Lower leg skin (tissue), 4 donors: Measurements from ENCODE around the gene CXorf49. TPM values are rescaled to one million over a fixed set of nuclear protein-coding genes. Genes with fewer than 3 reads are reported as not detected.
A peak's percentile ranks its signal among the peaks of the same experiment; 100 is the strongest.
"Not testable (repeated sequence)": the region's sequence is repeated elsewhere in the genome, so short reads cannot be mapped to it uniquely, and the experiment has no call there.

Source experiments
- DNase-seq, 2 donors: peaks; one replicate each; pipeline ENCODE4 v3.0.0-alpha.2; 2019; ENCODE audit warnings: low spot score in 2 of 2
- H3K4me3 ChIP-seq: fragments of 200-600 bp; sonication (generic); 2 replicates; pipeline ENCODE4 v1.5.1; 2017; ENCODE audit warnings: mild to moderate bottlenecking, low read depth; ENCODE audit not compliant: poor library complexity, severe bottlenecking
- WGBS, 2 donors: methylation state at CpG; one replicate each; pipeline ENCODE4 v1.1.5; 2018; 5-methylcytosine and 5-hydroxymethylcytosine counted together
- intact Hi-C: fragments of 100-400 bp; cut with DNase I; formaldehyde crosslinking; loops from one replicate; pipeline ENCODE4 v1.15.0; 2023; ENCODE audit warnings: low total_unique reads
- total RNA-seq, 4 donors: library from RNA; depleted of rRNA; stranded (reverse); fragments of >200 nt; gene quantifications; one replicate each; pipeline ENCODE4 v1.1.0, GENCODE V29; 2016

Gene CXorf49
- total RNA-seq: not detected

DNA sequence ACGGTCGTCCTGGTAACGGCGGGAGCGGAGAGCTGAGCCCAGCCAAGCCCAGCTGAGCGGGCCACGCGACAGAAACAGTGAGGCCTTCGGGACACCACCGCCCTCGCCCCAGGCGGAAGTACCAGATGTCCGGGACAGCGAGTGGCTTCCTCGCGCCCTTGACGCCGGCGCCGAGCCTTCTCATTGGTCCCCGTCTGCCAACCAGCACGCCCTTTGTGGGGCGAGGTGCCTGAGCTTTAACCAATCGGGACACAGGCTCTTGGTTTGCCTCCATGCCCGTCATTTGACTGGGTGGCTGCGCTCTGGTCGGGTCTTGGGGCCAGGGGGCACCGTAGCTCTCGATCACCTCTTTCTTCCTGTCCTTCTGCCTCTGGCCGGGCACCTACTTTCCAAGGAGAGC is at the start of gene CXorf49:
Gene CXorf49, minus strand, starts transcription at position 101 of the 400 bp plus-strand sequence. CDS start 134 bp downstream, outside the sequence.
- no CpG with 5 or more reads among the region's 30 CpGs for WGBS, 2 donors
- intact Hi-C loops, DNase-seq: not testable (repeated sequence)

GRCh38 chrX:71767134-71767533 is 49.0 kb upstream of the CXorf49 start:
- no CpG with 5 or more reads among the region's 14 CpGs for WGBS, 2 donors

More for the DNA sequence above, at the start of gene CXorf49:
- H3K4me3 ChIP-seq: not testable (repeated sequence)

DNA sequence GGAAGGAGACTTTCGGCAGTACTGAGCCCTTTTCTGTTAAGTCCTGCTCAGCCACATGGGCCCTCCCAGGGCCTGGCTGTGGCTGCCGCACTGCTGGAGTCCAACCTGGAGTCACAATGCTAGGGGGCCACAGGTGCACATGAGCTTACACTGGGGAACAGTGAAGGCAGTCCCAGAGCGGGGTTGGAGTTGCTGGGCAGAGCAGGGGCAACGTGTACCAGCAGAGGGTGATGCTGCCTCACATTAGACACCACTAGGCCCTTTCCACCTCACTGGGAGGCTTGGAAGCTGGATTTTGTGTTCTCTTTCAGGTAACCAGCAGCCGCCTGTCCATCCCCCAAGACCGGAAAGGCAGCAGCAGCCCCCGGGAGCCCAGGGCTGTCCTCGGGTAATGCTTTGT is 47.5 kb upstream of the CXorf49 start:
- DNase-seq, intact Hi-C loops, H3K4me3 ChIP-seq: not testable (repeated sequence)
- no CpG with 5 or more reads among the region's 8 CpGs for WGBS, 2 donors

More at GRCh38 chrX:71767134-71767533, 49.0 kb upstream of the CXorf49 start:
- intact Hi-C loops, H3K4me3 ChIP-seq, DNase-seq: not testable (repeated sequence)

GRCh38 chrX:71764832-71765231 is 46.7 kb upstream of the CXorf49 start:
- DNase-seq, intact Hi-C loops, H3K4me3 ChIP-seq: not testable (repeated sequence)
- WGBS, 2 donors: no CpG with 5 or more reads among the region's 11 CpGs

GRCh38 chrX:71763049-71763448 is 45.0 kb upstream of the CXorf49 start, which contains the start of gene CXorf49B:
TSS of gene CXorf49B (plus strand) at chrX:71763349. CDS start at chrX:71763424, 75 bp downstream.
- H3K4me3 ChIP-seq, DNase-seq, intact Hi-C loops: not testable (repeated sequence)
- no CpG with 5 or more reads among the region's 34 CpGs for WGBS, 2 donors

DNA sequence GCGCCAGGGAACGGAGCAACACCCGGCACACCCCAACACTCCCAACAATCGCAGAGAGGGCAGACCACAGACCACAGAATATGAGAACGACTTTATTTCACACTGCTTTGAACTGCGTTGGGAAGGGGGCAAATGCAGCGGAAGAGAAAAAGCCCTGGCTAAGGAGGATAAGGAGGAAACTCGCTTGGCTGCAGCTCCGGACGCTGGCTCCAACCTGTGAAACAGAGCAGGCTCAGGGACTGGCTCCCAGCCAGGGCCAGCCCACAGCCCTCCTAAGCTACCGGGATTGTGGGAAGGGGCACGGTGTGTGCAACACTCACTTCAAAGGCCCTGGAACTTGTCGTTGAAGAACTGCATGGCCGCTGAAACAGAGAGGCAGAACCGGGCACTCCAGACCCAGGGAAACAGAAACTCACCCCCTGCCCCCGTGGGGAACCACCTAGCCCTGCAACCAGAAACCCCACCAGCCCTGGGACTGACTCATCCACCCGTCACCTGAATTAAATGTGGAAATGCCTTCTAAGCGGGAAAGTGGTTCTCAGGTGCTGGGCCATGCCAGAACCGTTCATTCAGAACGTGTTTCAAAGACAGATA is 42.7 kb upstream of the CXorf49 start:
- DNase-seq, intact Hi-C loops, H3K4me3 ChIP-seq: not testable (repeated sequence)
- WGBS, 2 donors: no CpG with 5 or more reads among the region's 20 CpGs

GRCh38 chrX:71720289-71720886 is 2.3 kb upstream of the CXorf49 start:
- no CpG with 5 or more reads among the region's 20 CpGs for whole genome bisulfite sequencing, 2 donors
- DNase-seq, intact Hi-C loops, H3K4me3 ChIP-seq: not testable (repeated sequence)

DNA sequence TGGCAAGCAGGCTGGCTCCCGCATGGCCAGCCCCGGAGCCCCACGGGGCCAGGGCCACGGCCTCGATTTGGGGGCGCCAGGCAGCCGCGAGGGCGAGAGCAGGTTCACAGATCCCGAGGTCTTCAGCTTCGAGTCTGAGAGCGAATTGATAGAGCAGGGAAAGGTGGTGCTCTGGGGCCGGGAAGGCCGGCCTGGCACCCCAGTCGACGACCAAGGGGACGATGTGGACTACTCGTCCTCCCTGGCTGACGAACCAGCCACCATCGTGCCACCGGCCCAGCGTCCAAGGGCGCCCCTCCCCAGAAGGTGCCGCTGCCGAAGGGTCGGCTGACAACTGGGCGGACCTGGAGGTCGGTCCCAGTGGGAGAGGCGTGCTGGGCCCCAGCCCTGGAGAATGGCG is 1.1 kb upstream of the CXorf49 start:
- intact Hi-C loops, H3K4me3 ChIP-seq: not testable (repeated sequence)
- WGBS, 2 donors: no CpG with 5 or more reads among the region's 30 CpGs
- peak in 1 of 2 donors; percentile 46 for DNase-seq

GRCh38 chrX:71716323-71716722 is 1.8 kb downstream of the CXorf49 start:
- DNase-seq, H3K4me3 ChIP-seq, intact Hi-C loops: not testable (repeated sequence)
- WGBS, 2 donors: no CpG with 5 or more reads among the region's 12 CpGs

GRCh38 chrX:71715551-71715950 is 2.5 kb downstream of the CXorf49 start:
- no CpG with 5 or more reads among the region's 8 CpGs for WGBS, 2 donors
- H3K4me3 ChIP-seq, intact Hi-C loops, DNase-seq: not testable (repeated sequence)

GRCh38 chrX:71714064-71714463 is 4.0 kb downstream of the CXorf49 start:
- WGBS, 2 donors: no CpG with 5 or more reads among the region's 14 CpGs
- H3K4me3 ChIP-seq, intact Hi-C loops, DNase-seq: not testable (repeated sequence)

DNA sequence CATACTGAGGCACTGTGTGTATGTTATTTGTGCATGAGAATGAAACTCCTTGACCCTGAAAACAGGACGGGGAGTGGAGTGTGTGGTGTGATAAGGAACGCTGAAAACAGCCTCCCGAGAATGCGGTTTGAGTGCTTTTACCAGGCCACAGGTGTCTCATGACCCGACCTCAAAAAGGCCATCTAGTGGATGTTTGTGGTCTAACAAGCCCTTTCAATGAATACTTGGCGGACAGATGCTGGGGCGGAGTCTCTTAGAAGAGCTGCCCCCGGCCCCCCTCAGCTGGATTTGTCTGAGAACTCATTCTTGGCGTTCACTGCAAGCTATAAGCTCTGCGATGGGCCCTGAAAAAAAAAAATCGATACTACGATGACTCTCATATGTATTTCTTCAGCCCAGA is 15.2 kb downstream of the CXorf49 start:
- DNase-seq, H3K4me3 ChIP-seq, intact Hi-C loops: not testable (repeated sequence)
- WGBS, 2 donors: no CpG with 5 or more reads among the region's 12 CpGs

- H3K4me3 ChIP-seq, DNase-seq, intact Hi-C loops: not testable (repeated sequence)
- WGBS, 2 donors: no CpG with 5 or more reads among the region's 4 CpGs
Observed at GRCh38 chrX:71699023-71699344, 19.1 kb downstream of the CXorf49 start.

DNA sequence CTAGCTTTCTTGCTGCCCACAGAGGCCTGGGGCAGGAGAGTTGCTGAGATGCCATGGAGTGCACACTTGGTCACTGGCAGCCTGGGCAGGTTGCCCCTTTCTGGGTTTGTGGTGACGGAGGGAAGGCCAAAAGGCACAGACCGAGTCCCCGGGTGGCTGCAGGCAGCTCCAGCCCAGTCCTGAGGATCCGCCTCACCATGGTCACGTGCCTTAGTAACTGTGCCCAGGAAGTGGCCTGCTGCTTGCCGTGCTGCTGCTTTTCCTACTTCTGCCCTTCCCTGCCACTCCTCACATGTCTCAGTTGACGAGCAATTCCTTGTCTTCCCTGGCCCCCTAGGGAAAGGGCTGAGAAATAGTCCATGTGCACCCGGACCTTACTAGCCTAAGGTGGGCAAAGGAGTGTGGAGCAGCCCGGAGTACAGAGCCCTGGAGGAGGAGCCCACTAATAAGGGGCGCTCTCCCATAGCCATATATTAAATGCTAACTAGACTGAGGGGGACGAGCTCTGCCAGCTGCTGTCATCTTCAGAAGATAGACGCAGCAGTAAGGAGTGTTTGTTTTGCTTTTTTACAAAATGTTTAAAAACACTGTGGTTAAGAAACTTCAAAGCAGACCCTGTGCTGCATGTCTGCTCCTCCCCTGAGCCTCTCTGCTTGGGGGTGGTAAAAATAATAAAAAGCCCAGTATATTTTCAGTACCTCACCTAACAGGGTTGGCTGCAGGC is 19.6 kb downstream of the CXorf49 start:
- no CpG with 5 or more reads among the region's 12 CpGs for WGBS, 2 donors
- DNase-seq, H3K4me3 ChIP-seq, intact Hi-C loops: not testable (repeated sequence)
